ENCODE measurements around the gene SEC23A. TPM values are rescaled to one million over a fixed set of nuclear protein-coding genes. Genes with fewer than 3 reads are reported as not detected.
A peak's percentile ranks its signal among the peaks of the same experiment; 100 is the strongest.
"Not testable (repeated sequence)": the region's sequence is repeated elsewhere in the genome, so short reads cannot be mapped to it uniquely, and the experiment has no call there.

The SEC23A gene
- total RNA-seq, result 10 to 100 TPM; 24.4 to 64.4 (median 41.3) TPM

- H3K4me3 ChIP-seq (ENCODE audit: low read depth, poor library complexity, severe bottlenecking), result peak within 1 kb of the TSS; percentile 96
- TF ChIP-seq CTCF (IDR thresholded peaks at IDR 0.05) (peak in 1 of 3 donors; percentile 8), POLR2A (IDR thresholded peaks at IDR 0.05) (peak in 1 of 2 donors; percentile 45)
- WGBS, 2 donors, result 0% methylated on average over 46 to 55 of the region's 58 CpGs
- DNase-seq (ENCODE audit: low spot score in 2 of 2), result peak; percentile 90 to 98
- intact Hi-C loops (cut with DNase I; ENCODE audit: low total_unique reads), result loop anchor here (10.0 kb wide), 1 partner anchor 332 kb away; the partner anchor contains the start of gene FBXO33
Observed at GRCh38 chr14:39102969-39103957, at the start of gene SEC23A. SEC23A (minus strand) TSS chr14:39103235; CDS start chr14:39096118, 7,117 bp downstream.

GRCh38 chr14:39145266-39145966, 42.4 kb upstream of the SEC23A start:
- TF ChIP-seq CTCF (IDR thresholded peaks at IDR 0.05) (no peak), POLR2A (IDR thresholded peaks at IDR 0.05) (no peak)
- WGBS, 2 donors, result 84 to 89% methylated on average over 7 of the region's 7 CpGs
- intact Hi-C loops (cut with DNase I; ENCODE audit: low total_unique reads), result no loop called here

GRCh38 chr14:39143226-39143625, 40.2 kb upstream of the SEC23A start:
- H3K4me3 ChIP-seq (ENCODE audit: low read depth, poor library complexity, severe bottlenecking); DNase-seq (ENCODE audit: low spot score in 2 of 2); intact Hi-C loops (cut with DNase I; ENCODE audit: low total_unique reads): not testable (repeated sequence)
- WGBS, 2 donors, result 79 to 80% methylated on average over 2 of the region's 2 CpGs

More at GRCh38 chr14:39145266-39145966, 42.4 kb upstream of the SEC23A start:
- DNase-seq (ENCODE audit: low spot score in 2 of 2), result no peak
- no peak overlapping the region for H3K4me3 ChIP-seq (ENCODE audit: low read depth, poor library complexity, severe bottlenecking)

- DNase-seq (ENCODE audit: low spot score in 2 of 2); intact Hi-C loops (cut with DNase I; ENCODE audit: low total_unique reads); H3K4me3 ChIP-seq (ENCODE audit: low read depth, poor library complexity, severe bottlenecking): not testable (repeated sequence)
- 93 to 100% methylated on average over 1 of the region's 1 CpG for WGBS, 2 donors
Observed at GRCh38 chr14:39141623-39142022, 38.6 kb upstream of the SEC23A start.

- WGBS, 2 donors, result 90 to 91% methylated on average over 3 of the region's 3 CpGs
- intact Hi-C loops (cut with DNase I; ENCODE audit: low total_unique reads), result no loop called here
- no peak for DNase-seq (ENCODE audit: low spot score in 2 of 2)
- TF ChIP-seq CTCF (IDR thresholded peaks at IDR 0.05), result no peak
- TF ChIP-seq POLR2A (IDR thresholded peaks at IDR 0.05), result no peak
- no peak overlapping the region for H3K4me3 ChIP-seq (ENCODE audit: low read depth, poor library complexity, severe bottlenecking)
Observed at GRCh38 chr14:39140170-39140569, 37.1 kb upstream of the SEC23A start.

- 88 to 100% methylated on average over 1 of the region's 1 CpG for WGBS, 2 donors
- TF ChIP-seq POLR2A (IDR thresholded peaks at IDR 0.05) (no peak), CTCF (IDR thresholded peaks at IDR 0.05) (no peak)
- H3K4me3 ChIP-seq (ENCODE audit: low read depth, poor library complexity, severe bottlenecking), result no peak overlapping the region
- DNase-seq (ENCODE audit: low spot score in 2 of 2), result no peak
- intact Hi-C loops (cut with DNase I; ENCODE audit: low total_unique reads), result no loop called here
Observed at GRCh38 chr14:39138440-39138839, 35.4 kb upstream of the SEC23A start.

GRCh38 chr14:39137835-39138234, 34.8 kb upstream of the SEC23A start:
- DNase-seq (ENCODE audit: low spot score in 2 of 2); intact Hi-C loops (cut with DNase I; ENCODE audit: low total_unique reads); H3K4me3 ChIP-seq (ENCODE audit: low read depth, poor library complexity, severe bottlenecking): not testable (repeated sequence)
- 96% methylated on average over 8 of the region's 8 CpGs for WGBS, 2 donors

Data from lower leg skin (tissue), 4 donors.